ENCODE results near the gene PPP2R5E. TPM values are rescaled to one million over a fixed set of nuclear protein-coding genes. Genes with fewer than 3 reads are reported as not detected.

PPP2R5E gene
- total and polyA plus RNA-seq, 2 donors (not counting 3 experiments of a cell fraction or from before 2014, with no cell fraction given), result 4.9 to 52.5 TPM

DNA sequence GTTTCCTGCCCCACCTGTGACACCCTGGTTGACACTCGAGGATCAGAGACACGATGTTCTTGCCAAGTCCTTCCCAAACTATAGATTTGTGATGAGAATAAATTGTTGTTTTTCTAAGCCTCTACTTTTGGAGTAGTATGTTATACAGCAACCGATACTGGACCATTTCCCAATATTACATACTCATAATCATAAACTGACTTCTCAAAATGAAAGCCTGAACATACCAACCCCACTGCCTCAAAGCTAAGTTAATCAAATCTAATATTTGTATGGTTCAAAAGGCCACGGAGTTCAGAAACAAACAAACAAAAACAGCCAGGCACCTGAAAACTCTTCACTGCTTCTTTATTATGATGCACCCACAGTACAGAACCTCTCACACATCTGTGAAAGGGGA is 172.1 kb downstream of the PPP2R5E start:
- Histone ChIP-seq H3K79me2 (ENCODE audit: control insufficient read depth, insufficient read depth, low read length) (no peaks in the 10 kb centered on the region), H3K9me1 (replicated peaks; ENCODE audit: control insufficient read depth, extremely low read depth, insufficient read depth, low read length) (no peaks in the 10 kb centered on the region), H3K4me3 (replicated peaks in 1 of 3; ENCODE audit: insufficient read depth in 1 of 3, low read depth in 1 of 3, low read length in 3 of 3) (no peak overlapping the region), H3K4me1 (ENCODE audit: control insufficient read depth, extremely low read depth, insufficient read depth, low read length) (no peaks in the 10 kb centered on the region), H4K20me1 (replicated peaks; ENCODE audit: control insufficient read depth, extremely low read depth, insufficient read depth, low read length) (no peaks in the 10 kb centered on the region), H3K36me3 (ENCODE audit: control insufficient read depth in 2 of 2, extremely low read depth in 1 of 2, insufficient read depth in 2 of 2, low read length in 2 of 2) (peaks cover 0 to 2% of the 10 kb centered on the region in 2 experiments), H3K4me2 (ENCODE audit: insufficient read depth, low read length) (no peak overlapping the region), H3K27ac (ENCODE audit: insufficient read depth, low read depth, low read length) (no peak overlapping the region), H2AFZ (ENCODE audit: low read depth, low read length) (no peak overlapping the region), H3K27me3 (ENCODE audit: control insufficient read depth in 2 of 2, insufficient read depth in 2 of 2, low read length in 2 of 2) (no peaks in the 10 kb centered on the region), H3K9me3 (replicated peaks; ENCODE audit: control insufficient read depth, insufficient read depth, low read length) (no peaks in the 10 kb centered on the region), H3K9ac (replicated peaks; ENCODE audit: extremely low read depth, insufficient read depth, low read length) (no peak overlapping the region)
- intact Hi-C loops (cut with micrococcal nuclease) (loop anchor here (10.0 kb wide), 1 partner anchor 1196 kb away; no protein-coding TSS in a partner anchor), dilution Hi-C loops (cut with MboI; ENCODE audit: extremely low pct_ligation_motif_present, low sequenced_read_pairs) (no loop called here)
- ChIA-PET CTCF (interaction anchor here (1.1 to 1.5 kb wide), 3 partner anchors 18 to 1202 kb away, joined by 3 to 13 read pairs (median 5); no protein-coding TSS in a partner anchor), POLR2A (no interaction called here)
- FAIRE-seq (no peak), DNase-seq (ENCODE audit: low read depth, low spot score) (no peak)
- no TSS peak for BruUV-seq (replicated peaks)
- no peak for TF ChIP-seq JUN (IDR thresholded peaks at IDR 0.05; ENCODE audit: borderline replicate concordance, insufficient read depth, insufficient read length, low read depth)
- TF ChIP-seq, protein P1, sequence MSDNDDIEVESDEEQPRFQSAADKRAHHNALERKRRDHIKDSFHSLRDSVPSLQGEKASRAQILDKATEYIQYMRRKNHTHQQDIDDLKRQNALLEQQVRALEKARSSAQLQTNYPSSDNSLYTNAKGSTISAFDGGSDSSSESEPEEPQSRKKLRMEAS (IDR thresholded peaks at IDR 0.05; ENCODE audit: insufficient read depth, insufficient read length), result no peak
- no peak for TF ChIP-seq FOS (IDR thresholded peaks at IDR 0.05; ENCODE audit: borderline replicate concordance, insufficient read depth, low read length)
- TF ChIP-seq MYC (IDR thresholded peaks at IDR 0.05; ENCODE audit: low read depth, low read length), result no peak
- TF ChIP-seq POLR2A (IDR thresholded peaks at IDR 0.05; ENCODE audit: low read depth, low read length), result no peak
- TF ChIP-seq GATA2 (IDR thresholded peaks at IDR 0.05; ENCODE audit: insufficient read depth, insufficient read length, low read depth, low read length), result no peak
- TF ChIP-seq, protein P2, sequence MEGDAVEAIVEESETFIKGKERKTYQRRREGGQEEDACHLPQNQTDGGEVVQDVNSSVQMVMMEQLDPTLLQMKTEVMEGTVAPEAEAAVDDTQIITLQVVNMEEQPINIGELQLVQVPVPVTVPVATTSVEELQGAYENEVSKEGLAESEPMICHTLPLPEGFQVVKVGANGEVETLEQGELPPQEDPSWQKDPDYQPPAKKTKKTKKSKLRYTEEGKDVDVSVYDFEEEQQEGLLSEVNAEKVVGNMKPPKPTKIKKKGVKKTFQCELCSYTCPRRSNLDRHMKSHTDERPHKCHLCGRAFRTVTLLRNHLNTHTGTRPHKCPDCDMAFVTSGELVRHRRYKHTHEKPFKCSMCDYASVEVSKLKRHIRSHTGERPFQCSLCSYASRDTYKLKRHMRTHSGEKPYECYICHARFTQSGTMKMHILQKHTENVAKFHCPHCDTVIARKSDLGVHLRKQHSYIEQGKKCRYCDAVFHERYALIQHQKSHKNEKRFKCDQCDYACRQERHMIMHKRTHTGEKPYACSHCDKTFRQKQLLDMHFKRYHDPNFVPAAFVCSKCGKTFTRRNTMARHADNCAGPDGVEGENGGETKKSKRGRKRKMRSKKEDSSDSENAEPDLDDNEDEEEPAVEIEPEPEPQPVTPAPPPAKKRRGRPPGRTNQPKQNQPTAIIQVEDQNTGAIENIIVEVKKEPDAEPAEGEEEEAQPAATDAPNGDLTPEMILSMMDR (IDR thresholded peaks at IDR 0.05; ENCODE audit: extremely low read depth in 1 of 2, insufficient read depth in 1 of 2, low read depth in 1 of 2, low read length in 2 of 2), result no peak

All from endothelial cell of umbilical vein (primary cell).